SK-N-MC (cell line): ENCODE measurements around the gene TK1.

Source experiments
- DNase-seq: peaks from one replicate; pipeline ENCODE4 v3.0.0-alpha.2; 2011; ENCODE audit warnings: low read depth, low spot score
- H3K27ac ChIP-seq: fragments of 200-600 bp; sonication (generic); 2 replicates; pipeline ENCODE4 v1.5.1; 2016; ENCODE audit warnings: mixed run types
- H3K36me3 ChIP-seq: fragments of 200-600 bp; sonication (generic); 2 replicates; pipeline ENCODE4 v1.6.1; 2017; ENCODE audit warnings: antibody characterized with exemption, low read length, mixed read lengths; ENCODE audit not compliant: insufficient read depth
- H3K4me3 ChIP-seq: fragments of 200-600 bp; sonication (generic); 2 replicates; pipeline ENCODE4 v1.5.1; 2016
- H3K9ac ChIP-seq: fragments of 200-600 bp; sonication (generic); 2 replicates; pipeline ENCODE4 v1.8.0; 2017; ENCODE audit warnings: mixed run types, mixed read lengths; ENCODE audit not compliant: insufficient read length
- H3K9me3 ChIP-seq: fragments of 200-600 bp; sonication (generic); 2 replicates; pipeline ENCODE4 v1.6.1; 2017; ENCODE audit warnings: low read depth, mild to moderate bottlenecking, antibody characterized with exemption, low read length, moderate library complexity, mixed read lengths
- EZH2 ChIP-seq: fragments of 200-600 bp; sonication (generic); IDR thresholded peaks from one replicate; pipeline ENCODE4 v1.6.1; 2017; ENCODE audit warnings: antibody characterized with exemption
- FOXP2 ChIP-seq: optimal IDR thresholded peaks from 2 replicates; pipeline ENCODE3; 2011; ENCODE audit warnings: mild to moderate bottlenecking, moderate library complexity; ENCODE audit not compliant: insufficient read depth; ENCODE audit errors: extremely low read length, control extremely low read depth
- POLR2AphosphoS5 ChIP-seq: IDR thresholded peaks from 2 replicates; pipeline ENCODE4 v1.6.1; 2012; ENCODE audit warnings: mild to moderate bottlenecking, low read depth, low read length, borderline replicate concordance

Gene TK1

DNA sequence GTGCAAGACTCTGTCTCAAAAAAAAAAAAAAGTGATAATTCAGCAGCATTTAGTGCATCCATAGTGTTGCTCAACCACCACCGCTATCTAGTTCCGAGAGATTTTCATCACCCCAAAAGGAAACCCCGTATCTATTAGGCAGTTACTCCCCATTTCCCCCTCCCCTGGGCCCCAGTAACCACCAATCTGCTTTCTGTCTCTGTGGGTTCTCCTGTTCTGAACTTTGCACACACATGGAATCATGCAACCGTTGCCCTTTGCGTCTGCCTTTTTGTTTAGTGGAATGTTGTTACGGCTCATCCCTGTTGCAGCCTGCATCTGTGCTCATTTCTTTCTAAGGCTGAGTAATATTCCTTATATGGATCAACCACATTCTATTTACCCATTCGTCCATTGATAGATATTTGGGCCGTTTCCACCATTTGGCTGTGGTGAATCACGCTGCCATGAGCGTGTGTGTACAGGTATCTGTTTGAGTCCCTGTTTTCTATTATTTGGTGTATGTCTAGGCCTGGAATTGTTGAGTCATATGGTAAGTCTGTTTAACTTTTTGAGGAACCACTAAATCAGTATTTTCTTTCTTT lies 27.2 kb downstream of the TK1 start:
- TF ChIP-seq EZH2 (no peak), FOXP2 (no peak), POLR2AphosphoS5 (no peak)
- Histone ChIP-seq H3K9ac (no peak overlapping the region), H3K9me3 (no peaks in the 10 kb centered on the region), H3K36me3 (no peaks in the 10 kb centered on the region), H3K4me3 (no peak overlapping the region), H3K27ac (no peak overlapping the region)
- DNase-seq = no peak

DNA sequence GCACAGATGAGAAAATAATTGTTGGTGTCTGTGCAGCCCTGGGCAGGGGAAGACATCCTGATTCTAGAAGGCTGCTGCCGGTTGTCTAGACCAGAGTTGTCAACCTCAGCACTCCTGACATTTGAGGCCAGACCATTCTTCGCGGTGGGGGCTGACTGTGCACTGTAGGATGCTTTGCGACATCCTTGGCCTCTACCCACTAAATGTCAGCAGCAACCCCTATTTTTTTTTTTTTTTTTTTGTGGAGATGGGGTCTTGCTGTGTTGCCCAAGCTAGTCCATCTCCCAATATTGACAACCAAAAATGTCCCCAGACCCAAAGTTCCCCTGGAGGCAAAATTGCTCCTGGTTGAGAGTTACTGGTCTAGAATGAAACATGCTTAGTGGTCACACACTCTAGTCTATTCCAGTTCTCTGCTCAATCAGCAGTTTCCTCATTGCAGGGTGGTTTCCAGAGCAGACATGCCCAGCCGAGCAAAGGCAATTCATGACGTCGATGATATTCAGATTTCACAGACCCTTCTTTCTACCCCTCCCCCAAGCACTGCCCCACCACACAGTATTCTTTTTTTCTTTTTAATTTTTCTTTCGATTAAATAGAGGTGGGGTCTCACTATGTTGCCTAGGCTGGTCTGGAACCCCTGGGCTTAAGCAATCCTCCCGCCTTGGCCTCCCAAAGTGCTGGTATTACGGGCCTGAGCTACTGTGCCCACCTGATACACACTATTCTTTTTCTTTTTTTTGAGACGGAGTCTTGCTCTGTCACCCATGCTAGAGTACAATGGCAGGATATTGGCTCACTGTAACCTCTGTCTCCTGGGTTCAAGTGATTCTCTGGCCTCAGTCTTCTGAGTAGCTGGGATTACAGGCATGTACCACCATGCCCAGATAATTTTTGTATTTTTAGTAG lies 31.7 kb downstream of the TK1 start:
- H3K9me3 ChIP-seq = no peaks in the 10 kb centered on the region
- H3K9ac ChIP-seq = no peak overlapping the region
- H3K36me3 ChIP-seq = no peaks in the 10 kb centered on the region
- no peak for DNase-seq
- H3K27ac ChIP-seq = no peak overlapping the region
- TF ChIP-seq POLR2AphosphoS5 (no peak), FOXP2 (no peak), EZH2 (no peak)
- H3K4me3 ChIP-seq = no peak overlapping the region

- H3K4me3 ChIP-seq = no peak overlapping the region
- H3K27ac ChIP-seq = no peak overlapping the region
- no peak overlapping the region for H3K9ac ChIP-seq
- H3K36me3 ChIP-seq = no peaks in the 10 kb centered on the region
- TF ChIP-seq POLR2AphosphoS5 = no peak
- no peak for TF ChIP-seq FOXP2
- TF ChIP-seq EZH2 = no peak
- DNase-seq = no peak
- H3K9me3 ChIP-seq = no peaks in the 10 kb centered on the region
These were observed 35.3 kb downstream of the TK1 start for GRCh38 chr17:78151514-78152008.

DNA sequence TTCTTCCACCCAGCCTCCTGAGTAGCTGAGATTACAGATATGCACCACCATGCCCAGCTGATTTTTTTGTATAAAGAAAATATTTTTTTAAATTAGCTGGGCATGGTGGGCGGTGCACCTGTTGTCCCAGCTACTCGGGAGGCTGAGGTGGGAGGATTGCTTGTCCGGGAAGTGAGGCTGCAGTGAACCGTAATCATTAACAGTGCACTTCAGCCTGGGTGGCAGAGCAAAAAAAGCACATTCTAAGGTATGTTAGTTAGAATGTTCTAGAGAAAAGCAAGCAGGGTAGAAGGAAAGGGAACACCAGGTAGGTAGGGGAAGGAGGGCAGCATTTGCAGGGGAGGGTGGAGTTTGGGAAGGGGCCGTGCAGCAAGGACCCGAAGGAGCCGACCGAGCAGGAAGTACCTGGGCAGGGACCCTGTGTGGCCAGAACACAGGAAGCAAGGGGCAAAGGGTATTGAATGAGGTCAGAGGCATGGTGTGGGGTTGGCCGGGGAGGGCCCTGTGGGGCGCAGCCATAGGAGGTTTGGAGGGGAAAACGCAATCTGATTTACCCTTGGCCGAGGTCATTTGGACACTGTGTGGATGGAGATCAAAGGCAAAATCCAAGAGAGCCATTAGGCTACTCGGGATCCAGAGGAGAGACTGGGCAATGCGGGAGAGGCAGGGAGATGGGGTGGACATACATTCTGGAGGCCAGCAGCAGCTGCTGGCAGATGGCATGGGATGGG lies 38.4 kb downstream of the TK1 start:
- H3K9ac ChIP-seq = no peak overlapping the region
- no peak overlapping the region for H3K27ac ChIP-seq
- no peak for DNase-seq
- TF ChIP-seq FOXP2 (no peak), POLR2AphosphoS5 (no peak), EZH2 (no peak)
- no peak overlapping the region for H3K4me3 ChIP-seq
- no peaks in the 10 kb centered on the region for H3K9me3 ChIP-seq
- no peaks in the 10 kb centered on the region for H3K36me3 ChIP-seq

GRCh38 chr17:78147315-78147998 lies 39.4 kb downstream of the TK1 start:
- no peaks in the 10 kb centered on the region for H3K9me3 ChIP-seq
- no peak overlapping the region for H3K27ac ChIP-seq
- H3K9ac ChIP-seq = no peak overlapping the region
- TF ChIP-seq POLR2AphosphoS5 (no peak), EZH2 (no peak), FOXP2 (no peak)
- DNase-seq = no peak
- no peaks in the 10 kb centered on the region for H3K36me3 ChIP-seq
- no peak overlapping the region for H3K4me3 ChIP-seq

DNA sequence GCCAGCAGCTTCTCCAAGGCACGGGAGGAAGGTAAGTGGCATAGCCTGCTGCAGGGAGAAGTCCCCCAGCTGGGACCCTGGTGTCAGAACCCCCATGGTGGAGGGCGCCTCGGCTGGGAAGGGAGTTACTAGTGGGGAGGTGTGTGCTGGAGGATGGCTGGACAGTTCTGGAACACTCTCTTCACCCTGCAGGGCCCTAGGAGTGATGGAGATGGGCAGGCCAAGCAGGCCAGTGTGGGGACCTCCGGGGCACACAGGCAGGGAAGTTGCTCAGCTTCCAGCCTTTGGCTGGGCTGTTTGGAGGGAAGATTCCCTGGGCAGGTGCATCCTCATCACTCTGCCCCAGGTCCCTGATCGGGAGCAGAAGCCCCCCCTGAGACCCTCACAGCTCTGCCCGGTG lies 40.0 kb downstream of the TK1 start:
- no peak overlapping the region for H3K4me3 ChIP-seq
- no peaks in the 10 kb centered on the region for H3K9me3 ChIP-seq
- TF ChIP-seq FOXP2 = no peak
- H3K36me3 ChIP-seq = no peaks in the 10 kb centered on the region
- H3K9ac ChIP-seq = no peak overlapping the region
- H3K27ac ChIP-seq = no peak overlapping the region
- DNase-seq = no peak

GRCh38 chr17:78146471-78146869 lies 40.4 kb downstream of the TK1 start:
- H3K36me3 ChIP-seq = no peaks in the 10 kb centered on the region
- H3K9ac ChIP-seq = no peak overlapping the region
- no peaks in the 10 kb centered on the region for H3K9me3 ChIP-seq
- no peak for DNase-seq
- TF ChIP-seq POLR2AphosphoS5 = no peak
- no peak for TF ChIP-seq FOXP2
- TF ChIP-seq EZH2 = no peak
- no peak overlapping the region for H3K4me3 ChIP-seq
- H3K27ac ChIP-seq = no peak overlapping the region

DNA sequence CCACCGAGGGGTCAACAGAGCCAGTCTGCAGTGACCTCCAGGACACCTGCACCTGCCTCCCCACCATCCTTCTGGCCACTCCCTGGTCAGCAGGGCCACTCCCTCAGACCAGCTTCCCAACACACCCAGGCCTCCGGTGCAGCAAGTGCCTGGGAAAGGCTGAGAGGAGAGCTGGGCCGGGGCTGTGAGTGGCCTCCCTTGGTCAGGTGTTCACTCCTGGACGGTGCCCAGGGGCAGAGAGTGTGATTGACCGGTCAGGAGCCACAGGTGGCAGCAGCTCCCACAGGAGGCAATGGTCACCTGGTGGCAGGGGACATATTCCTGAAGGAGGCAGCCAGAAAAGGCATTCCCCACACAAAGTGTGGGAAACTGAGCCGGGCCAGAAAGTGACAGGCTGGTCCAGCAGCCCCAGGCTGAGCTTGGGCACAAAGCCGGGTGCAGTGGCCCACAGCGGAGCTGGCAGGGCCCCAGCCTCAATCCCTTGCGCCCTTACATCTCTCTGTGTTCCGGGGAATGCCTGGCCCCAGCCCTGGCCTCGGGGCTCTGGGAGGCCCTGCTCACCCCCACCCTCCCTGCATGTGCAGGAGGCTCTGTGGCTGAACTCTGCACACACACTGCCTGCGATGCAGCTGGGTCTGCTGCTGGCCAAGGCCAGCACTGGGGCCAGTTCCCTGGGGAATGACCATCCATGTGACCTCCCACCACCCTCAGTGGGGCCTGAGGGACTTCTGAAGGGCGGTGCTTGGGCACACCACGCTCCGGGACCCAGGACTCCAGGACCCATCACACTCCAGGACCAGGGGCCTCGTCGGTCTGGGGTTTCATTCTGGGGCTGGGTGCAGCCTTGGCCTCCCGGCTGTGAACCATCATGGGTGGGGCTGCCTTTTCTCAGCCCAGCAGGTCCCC lies 41.9 kb downstream of the TK1 start:
- no peak overlapping the region for H3K27ac ChIP-seq
- TF ChIP-seq EZH2 = no peak
- TF ChIP-seq POLR2AphosphoS5 = no peak
- no peak for TF ChIP-seq FOXP2
- no peaks in the 10 kb centered on the region for H3K9me3 ChIP-seq
- no peak for DNase-seq
- no peak overlapping the region for H3K4me3 ChIP-seq
- no peaks in the 10 kb centered on the region for H3K36me3 ChIP-seq
- H3K9ac ChIP-seq = no peak overlapping the region
